ENCODE measurements around the gene KCNJ12.
"Not testable (repeated sequence)": the region's sequence is repeated elsewhere in the genome, so short reads cannot be mapped to it uniquely, and the experiment has no call there.

The KCNJ12 gene

DNA sequence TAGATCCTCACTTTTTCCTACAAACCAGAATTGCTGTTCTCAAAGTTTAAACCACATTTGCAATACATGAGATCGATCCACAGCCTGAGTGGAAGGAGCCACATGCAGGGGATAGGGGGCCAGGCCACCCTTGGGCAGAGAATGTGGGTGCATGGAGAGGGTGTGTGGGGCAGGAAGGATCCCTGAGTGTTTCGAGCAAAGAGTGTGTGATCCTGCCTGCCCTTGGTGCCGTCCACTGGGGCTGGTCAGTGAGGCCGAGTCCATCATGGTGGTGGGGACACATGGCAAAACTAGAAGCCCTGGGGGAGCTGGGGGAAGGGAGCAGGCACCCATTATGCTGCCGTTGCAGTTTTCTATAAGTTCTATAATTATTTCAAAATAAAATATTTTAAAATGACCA is 77.8 kb downstream of the KCNJ12 start:
- not testable (repeated sequence) for DNase-seq

DNA sequence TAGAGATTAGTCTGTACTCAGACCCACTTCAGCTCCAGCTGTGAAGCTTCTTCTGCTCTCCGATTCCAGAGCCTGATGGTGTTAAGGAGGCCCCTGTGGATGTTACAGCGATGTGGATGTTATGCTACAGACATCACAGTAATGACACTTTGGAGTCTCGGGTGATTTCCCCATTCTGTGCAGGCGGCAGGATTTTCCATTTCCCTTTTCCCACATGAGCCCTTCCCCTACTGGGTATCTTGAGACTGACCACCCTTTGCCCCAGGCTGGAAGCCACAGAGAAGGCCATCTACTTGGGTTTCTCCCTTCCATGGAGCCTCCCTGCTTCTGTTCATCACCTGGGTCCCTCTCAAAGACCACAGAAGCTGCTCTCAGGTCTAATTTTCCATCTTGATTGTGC is 78.3 kb downstream of the KCNJ12 start:
- no peak for DNase-seq

DNA sequence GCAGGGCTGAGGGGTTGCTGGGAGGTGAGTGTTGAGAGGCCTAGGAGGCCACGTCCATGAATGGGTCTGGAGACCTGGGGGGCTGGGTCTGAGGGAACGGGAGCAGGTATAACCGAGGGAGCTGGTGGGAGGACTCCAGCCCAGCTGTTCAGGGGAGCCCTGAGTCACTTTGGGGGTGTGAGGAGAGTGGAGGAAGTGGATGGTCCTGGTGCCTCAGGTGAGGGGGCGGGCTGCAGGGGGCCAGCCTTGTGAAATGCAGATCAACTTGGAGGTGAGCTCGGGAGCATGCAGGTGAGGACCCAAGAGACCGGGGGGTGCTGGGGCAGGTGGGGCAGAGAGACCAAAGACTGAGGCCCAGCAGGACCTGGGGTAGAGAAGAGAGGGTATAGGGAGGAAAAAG is 79.6 kb downstream of the KCNJ12 start:
- no peak for DNase-seq

DNA sequence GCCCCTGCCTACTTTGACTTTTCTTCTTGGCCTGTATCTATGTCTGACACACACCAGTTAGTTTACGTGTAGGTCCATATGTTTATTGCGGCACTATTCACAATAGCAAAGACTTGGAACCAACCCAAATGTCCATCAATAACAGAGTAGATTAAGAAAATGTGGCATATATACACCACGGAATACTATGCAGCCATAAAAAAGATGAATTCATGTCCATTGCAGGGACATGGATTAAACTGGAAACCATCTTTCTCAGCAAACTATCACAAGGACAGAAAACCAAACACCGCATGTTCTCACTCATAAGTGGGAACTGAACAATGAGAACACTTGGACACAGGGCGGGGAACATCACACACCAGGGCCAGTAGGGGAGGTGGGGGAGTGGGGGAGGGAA is 80.3 kb downstream of the KCNJ12 start:
- not testable (repeated sequence) for DNase-seq

DNA sequence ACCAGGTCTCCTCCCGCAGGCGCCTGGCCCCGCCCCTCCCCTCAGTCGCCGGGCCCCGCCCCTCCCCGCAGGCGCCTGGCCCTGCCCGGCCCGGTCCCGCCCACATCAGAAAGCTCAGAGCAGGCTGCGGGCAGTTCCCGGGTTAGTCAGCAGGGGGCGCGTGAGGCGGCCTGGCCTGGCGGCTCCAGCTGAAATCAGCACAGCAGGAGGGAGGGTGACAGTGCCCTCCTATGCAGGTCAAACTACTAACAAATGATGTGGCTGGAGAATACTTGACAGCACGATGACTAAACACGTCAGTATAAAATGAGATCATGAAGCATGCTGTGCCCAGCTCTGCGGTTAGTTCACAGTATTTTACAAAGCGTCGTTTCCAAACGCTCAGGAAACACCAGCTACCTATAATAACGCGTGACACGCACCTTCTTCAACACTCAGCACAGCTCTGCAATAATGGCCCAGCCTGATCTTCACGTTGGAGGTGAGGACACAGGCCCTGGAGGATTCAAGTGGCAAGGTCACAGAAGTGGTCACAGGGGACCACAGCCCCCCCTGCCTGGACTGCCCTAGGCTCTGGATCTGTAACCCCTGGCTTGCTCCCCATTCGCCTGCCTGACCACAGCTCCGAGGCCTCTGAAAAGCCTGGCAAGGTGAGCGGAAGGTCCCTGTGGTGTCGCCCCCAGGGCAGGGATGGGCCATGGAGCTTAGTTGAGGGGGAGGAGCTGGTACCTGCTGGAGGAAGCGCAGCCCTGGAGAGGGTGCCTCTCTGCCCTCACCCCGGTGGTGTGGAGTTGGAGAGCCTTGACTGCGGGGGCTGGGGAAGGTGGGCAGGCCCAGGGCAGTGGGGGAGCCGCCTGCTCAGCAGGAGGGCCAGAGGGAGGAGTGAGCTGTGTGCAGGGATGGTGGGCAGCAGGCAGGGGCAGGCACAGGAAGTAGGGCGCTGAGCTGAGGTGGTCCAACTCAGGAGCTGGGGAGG is 81.2 kb downstream of the KCNJ12 start:
- peak; percentile 5 to 78 for DNase-seq

- no peak for DNase-seq
Observed at GRCh38 chr17:21458054-21458453, 81.9 kb downstream of the KCNJ12 start.

DNA sequence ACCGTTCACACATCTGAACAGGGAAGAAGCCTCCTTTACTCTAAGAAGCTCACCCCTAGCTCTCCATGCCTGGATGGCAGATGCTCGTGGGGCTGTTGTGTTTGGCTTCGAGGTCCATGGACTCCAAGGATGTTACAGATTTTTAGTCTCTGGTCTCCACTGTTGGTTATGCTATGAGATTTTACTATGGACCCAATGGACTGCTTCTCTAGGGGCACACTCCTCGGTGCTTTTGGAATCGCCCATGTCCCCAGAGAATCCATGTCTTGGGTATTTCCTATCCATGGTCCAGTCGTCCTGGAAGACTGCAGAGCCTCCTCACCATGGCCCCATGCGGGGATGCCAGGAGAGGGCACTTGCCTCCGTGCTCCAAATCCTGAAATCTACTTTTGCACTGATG is 83.4 kb downstream of the KCNJ12 start:
- no peak for DNase-seq

- DNase-seq, result no peak
Observed at GRCh38 chr17:21460358-21460757, 84.2 kb downstream of the KCNJ12 start.

DNA sequence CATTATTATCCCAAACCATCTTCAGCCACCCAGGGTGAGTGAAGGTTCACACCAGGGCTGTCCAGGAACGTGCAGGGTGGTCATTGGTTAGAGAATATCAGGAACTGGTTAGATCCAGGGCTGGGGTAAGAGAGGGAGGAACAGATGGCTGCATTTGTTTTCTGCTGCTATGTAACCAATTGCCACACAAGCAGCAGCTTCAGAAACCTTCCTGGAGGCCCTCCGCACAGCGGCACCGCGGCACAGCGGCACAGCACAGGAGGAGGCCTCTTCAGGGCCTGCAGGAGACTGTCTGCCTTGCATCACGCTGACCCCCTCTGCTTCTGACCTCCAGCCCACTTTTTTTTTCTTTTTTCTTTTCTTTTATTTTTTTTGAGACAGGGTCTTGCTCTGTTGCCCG is 86.1 kb downstream of the KCNJ12 start:
- no peak for DNase-seq

GRCh38 chr17:21463204-21463661 is 87.1 kb downstream of the KCNJ12 start:
- DNase-seq, result no peak

- no peak for DNase-seq
Observed at GRCh38 chr17:21463779-21464407, 87.7 kb downstream of the KCNJ12 start.

DNA sequence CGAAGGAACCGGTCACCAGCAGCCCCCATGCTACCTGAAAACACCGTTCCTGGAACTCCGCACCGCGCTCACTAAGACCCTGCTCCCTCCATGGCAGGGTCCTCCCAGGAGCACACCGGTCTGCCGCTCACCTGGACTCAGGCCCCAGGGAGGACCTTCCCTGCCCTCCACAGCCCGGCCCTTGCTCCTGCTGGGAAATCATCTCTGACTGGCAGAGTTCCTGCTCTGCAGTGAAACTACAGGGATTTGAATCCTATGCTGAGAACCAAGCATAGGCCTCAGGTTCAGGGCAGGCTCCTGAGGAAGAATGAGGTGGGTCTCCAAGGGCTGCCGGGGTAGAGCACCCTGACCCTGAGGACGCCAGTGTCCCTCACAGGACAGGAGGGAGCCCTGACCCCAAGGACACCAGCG is 88.5 kb downstream of the KCNJ12 start:
- no peak for DNase-seq

GRCh38 chr17:21466550-21466949 is 90.4 kb downstream of the KCNJ12 start:
- no peak for DNase-seq

DNA sequence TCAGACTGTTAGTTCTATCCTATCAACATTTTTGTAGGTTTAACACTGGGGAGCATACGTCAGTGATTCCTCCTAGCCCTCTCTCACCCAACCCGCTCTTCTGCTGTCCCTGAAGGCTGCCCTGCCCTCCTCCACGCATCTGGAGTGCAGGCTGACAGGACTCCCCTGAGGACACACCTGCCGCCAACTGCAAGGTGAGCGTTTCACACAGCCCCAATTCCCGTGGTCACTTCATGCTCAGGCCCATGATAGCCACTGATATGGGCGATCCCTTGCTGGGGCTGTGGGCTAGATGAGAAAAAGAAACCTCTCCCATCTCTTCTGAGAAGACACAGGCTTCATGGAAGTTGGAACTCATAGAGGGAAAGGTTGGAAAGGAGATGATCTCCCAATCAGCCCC is 91.0 kb downstream of the KCNJ12 start:
- no peak for DNase-seq

DNA sequence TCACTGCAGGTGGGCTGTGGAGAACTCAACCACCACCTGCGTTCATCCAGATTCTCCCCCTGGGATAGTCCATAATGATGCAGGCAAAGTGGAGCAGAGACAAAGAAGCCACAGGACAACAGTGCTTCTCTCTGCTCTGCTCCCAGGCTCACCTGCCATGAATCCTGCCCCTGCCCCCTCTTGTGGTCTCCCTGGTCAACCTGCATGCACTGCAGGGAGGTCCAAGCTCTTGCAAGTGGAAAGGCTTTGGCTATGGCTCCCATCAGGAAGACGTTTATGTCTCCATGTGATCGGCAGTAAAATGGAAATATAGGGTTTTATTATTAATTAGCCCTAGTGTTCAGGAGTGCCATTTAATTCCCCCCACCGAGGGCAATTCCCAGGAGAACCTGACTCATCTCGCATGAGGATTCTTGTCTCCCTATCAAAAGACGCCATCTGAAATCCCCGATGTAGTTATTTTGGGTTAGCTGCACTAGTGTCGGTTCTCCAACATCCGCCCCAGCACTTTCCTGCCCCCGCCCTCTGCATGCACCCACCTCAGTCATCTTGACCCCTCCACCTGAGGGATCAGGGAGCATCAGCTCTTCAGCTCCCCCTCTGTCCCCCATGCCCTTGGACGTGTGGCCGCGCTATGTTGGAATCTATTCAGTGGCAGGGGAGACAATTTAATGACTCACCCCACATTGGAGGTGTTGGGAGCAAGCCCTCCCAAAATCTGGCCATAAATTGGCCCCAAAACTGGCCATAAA is 91.8 kb downstream of the KCNJ12 start:
- no peak for DNase-seq
